ENCODE results near the gene ERF. TPM values are rescaled to one million over a fixed set of nuclear protein-coding genes. Genes with fewer than 3 reads are reported as not detected.

ERF gene
- total and polyA plus RNA-seq, 2 donors (not counting 1 experiment from before 2014, with no cell fraction given): 48.6 to 51.5 TPM

DNA sequence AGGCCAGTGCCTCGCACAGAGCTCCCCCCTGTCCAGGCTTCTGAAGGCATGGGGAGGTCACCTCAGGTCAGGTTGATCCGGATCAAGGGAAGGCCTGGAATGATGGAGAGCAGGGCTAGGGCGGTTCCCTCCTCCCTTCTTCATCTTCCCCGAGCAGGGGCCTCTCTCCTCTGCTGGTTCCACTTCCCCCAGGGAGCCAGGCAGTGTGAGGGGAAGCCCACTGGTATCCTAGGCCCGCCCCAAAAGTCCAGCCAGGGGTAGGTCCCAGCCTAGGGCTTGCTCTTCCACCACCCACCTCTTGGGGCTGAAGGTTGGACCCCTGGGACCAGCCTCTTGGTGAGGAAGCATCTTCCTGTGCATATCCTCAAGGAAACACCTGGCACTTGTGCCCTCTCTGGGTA lies 30.6 kb upstream of the ERF start:
- H3K9me3 Mint-ChIP-seq (ENCODE audit: insufficient read depth): no peaks in the 10 kb centered on the region
- peak; percentile 67 for DNase-seq
- peak overlapping the region; percentile 74 for H3K9ac ChIP-seq (ENCODE audit: low read length)
- TF ChIP-seq EZH2 (IDR thresholded peaks at IDR 0.05; ENCODE audit: borderline replicate concordance, insufficient read depth, low read depth, low read length, poor library complexity, severe bottlenecking): no peak
- TF ChIP-seq, protein P1, sequence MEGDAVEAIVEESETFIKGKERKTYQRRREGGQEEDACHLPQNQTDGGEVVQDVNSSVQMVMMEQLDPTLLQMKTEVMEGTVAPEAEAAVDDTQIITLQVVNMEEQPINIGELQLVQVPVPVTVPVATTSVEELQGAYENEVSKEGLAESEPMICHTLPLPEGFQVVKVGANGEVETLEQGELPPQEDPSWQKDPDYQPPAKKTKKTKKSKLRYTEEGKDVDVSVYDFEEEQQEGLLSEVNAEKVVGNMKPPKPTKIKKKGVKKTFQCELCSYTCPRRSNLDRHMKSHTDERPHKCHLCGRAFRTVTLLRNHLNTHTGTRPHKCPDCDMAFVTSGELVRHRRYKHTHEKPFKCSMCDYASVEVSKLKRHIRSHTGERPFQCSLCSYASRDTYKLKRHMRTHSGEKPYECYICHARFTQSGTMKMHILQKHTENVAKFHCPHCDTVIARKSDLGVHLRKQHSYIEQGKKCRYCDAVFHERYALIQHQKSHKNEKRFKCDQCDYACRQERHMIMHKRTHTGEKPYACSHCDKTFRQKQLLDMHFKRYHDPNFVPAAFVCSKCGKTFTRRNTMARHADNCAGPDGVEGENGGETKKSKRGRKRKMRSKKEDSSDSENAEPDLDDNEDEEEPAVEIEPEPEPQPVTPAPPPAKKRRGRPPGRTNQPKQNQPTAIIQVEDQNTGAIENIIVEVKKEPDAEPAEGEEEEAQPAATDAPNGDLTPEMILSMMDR (IDR thresholded peaks at IDR 0.05): no peak
- H3K4me3 ChIP-seq (ENCODE audit: control extremely low read depth in 1 of 5, extremely low read depth in 1 of 5, insufficient read depth in 1 of 5, low read depth in 2 of 5, low read length in 4 of 5): peak overlapping the region in 4 of 5 experiments; percentile 49 to 72 (median 67)
- H3K4me1 ChIP-seq (ENCODE audit: control insufficient read depth in 2 of 2, insufficient read depth in 2 of 2, low read length in 2 of 2): peaks cover 42 to 52% of the 10 kb centered on the region in 2 donors
- H2AFZ ChIP-seq (ENCODE audit: insufficient read depth, low read depth, low read length, poor library complexity, severe bottlenecking): no peak overlapping the region
- peak overlapping the region; percentile 32 to 51 for H3K27ac ChIP-seq (ENCODE audit: low read length in 2 of 2)
- peak overlapping the region; percentile 93 for H3K27ac Mint-ChIP-seq
- WGBS (ENCODE audit: insufficient coverage): no CpG with 5 or more reads among the region's 5 CpGs
- H3K4me3 Mint-ChIP-seq: peak overlapping the region; percentile 92
- peak overlapping the region; percentile 100 for H3K4me2 ChIP-seq (replicated peaks; ENCODE audit: low read depth, low read length, poor library complexity, severe bottlenecking)
- H3K4me1 Mint-ChIP-seq: peaks cover 21% of the 10 kb centered on the region
- no peaks in the 10 kb centered on the region for H3K27me3 Mint-ChIP-seq
- H3K79me2 ChIP-seq (ENCODE audit: control insufficient read depth, insufficient read depth, low read length): peaks cover 18% of the 10 kb centered on the region
- peaks cover 1 to 38% of the 10 kb centered on the region in 2 experiments for H3K36me3 ChIP-seq (replicated peaks in 1 of 2; ENCODE audit: control extremely low read depth in 1 of 2, control insufficient read depth in 1 of 2, extremely low read depth in 1 of 2, insufficient read depth in 2 of 2, low read length in 1 of 2)
- ChIA-PET POLR2A (interaction anchor here (0.6 to 3.8 kb wide), 4 partner anchors 15 to 172 kb away, joined by 3 to 12 read pairs (median 6); partner anchors contain the start of genes PAFAH1B3 and PRR19), CTCF (interaction anchor here (0.6 to 1.5 kb wide), 5 partner anchors 11 to 177 kb away, joined by 3 to 5 read pairs (median 4); partner anchors contain the start of genes PAFAH1B3 and PRR19)
- no peaks in the 10 kb centered on the region for H3K9me3 ChIP-seq (ENCODE audit: control extremely low read depth in 1 of 3, control insufficient read depth in 2 of 3, insufficient read depth in 1 of 3, low read length in 2 of 3)
- no peak for ATAC-seq (ENCODE audit: low read depth)
- intact Hi-C loops (cut with micrococcal nuclease): no loop called here
- peaks cover 36% of the 10 kb centered on the region for H4K20me1 ChIP-seq (ENCODE audit: control insufficient read depth, insufficient read depth, low read length, poor library complexity, severe bottlenecking)
- H3K27me3 ChIP-seq (replicated peaks in 1 of 4; ENCODE audit: control extremely low read depth in 1 of 4, control insufficient read depth in 3 of 4, insufficient read depth in 4 of 4, low read length in 3 of 4): no peaks in the 10 kb centered on the region

All from B cell (primary cell).